GM15510 (cell line): ENCODE measurements around the gene ANKRD34C.

Experiments
- POLR2A ChIP-seq: IDR thresholded peaks from 3 replicates; pipeline ENCODE4 v1.6.1; 2011; ENCODE audit warnings: borderline replicate concordance; ENCODE audit not compliant: insufficient read length; ENCODE audit errors: extremely low read depth

Gene ANKRD34C

GRCh38 chr15:79299126-79299840 is 16.8 kb downstream of the ANKRD34C start:
- no peak for TF ChIP-seq POLR2A

GRCh38 chr15:79299841-79300235 is 17.3 kb downstream of the ANKRD34C start:
- TF ChIP-seq POLR2A, result no peak

- no peak for TF ChIP-seq POLR2A
These were observed 24.7 kb downstream of the ANKRD34C start for GRCh38 chr15:79307251-79307650.

GRCh38 chr15:79308874-79309273 is 26.4 kb downstream of the ANKRD34C start:
- no peak for TF ChIP-seq POLR2A

- no peak for TF ChIP-seq POLR2A
These were observed 28.1 kb downstream of the ANKRD34C start for GRCh38 chr15:79310612-79310984.

- peak; percentile 82 for TF ChIP-seq POLR2A
These were observed 28.7 kb downstream of the ANKRD34C start, which contains the start of gene TMED3 for GRCh38 chr15:79310985-79311900. TSS of gene TMED3 (plus strand) at chr15:79311112. CDS start at chr15:79311250, 138 bp downstream.

GRCh38 chr15:79311901-79312553 is 29.5 kb downstream of the ANKRD34C start:
- TF ChIP-seq POLR2A, result no peak

GRCh38 chr15:79314186-79314585 is 31.7 kb downstream of the ANKRD34C start:
- no peak for TF ChIP-seq POLR2A

GRCh38 chr15:79314811-79315210 is 32.3 kb downstream of the ANKRD34C start:
- TF ChIP-seq POLR2A, result no peak

- TF ChIP-seq POLR2A, result no peak
These were observed 33.3 kb downstream of the ANKRD34C start for GRCh38 chr15:79315623-79316328.

- no peak for TF ChIP-seq POLR2A
These were observed 34.3 kb downstream of the ANKRD34C start for GRCh38 chr15:79316864-79317263.

- TF ChIP-seq POLR2A, result no peak
These were observed 39.4 kb downstream of the ANKRD34C start for GRCh38 chr15:79321876-79322275.

- no peak for TF ChIP-seq POLR2A
These were observed 39.8 kb downstream of the ANKRD34C start for GRCh38 chr15:79322306-79322705.

- TF ChIP-seq POLR2A, result no peak
These were observed 40.4 kb downstream of the ANKRD34C start for GRCh38 chr15:79322945-79323344.
